ENCODE data around the gene PHACTR2. TPM values are rescaled to one million over a fixed set of nuclear protein-coding genes. Genes with fewer than 3 reads are reported as not detected.

The PHACTR2 gene
- total and polyA plus RNA-seq, 2 of the 13 experiments (the other 11 are each of a cell fraction or from before 2014, with no cell fraction given) = 11.3 to 28.2 TPM

- intact Hi-C loops (cut with micrococcal nuclease; ENCODE audit: unreplicated experiment) (loop anchor here (5.0 kb wide), 1 partner anchor 35 kb away; no protein-coding TSS in a partner anchor), in situ Hi-C loops (cut with HindIII; ENCODE audit: extremely low pct_ligation_motif_present, low pct_unique_long_range_greater_than_20kb) (no loop called here)
- no peak for ATAC-seq
- Histone ChIP-seq H2AFZ (ENCODE audit: low read length) (no peak overlapping the region), H3K79me2 (ENCODE audit: insufficient read depth, low read length) (no peaks in the 10 kb centered on the region), H4K20me1 (ENCODE audit: insufficient read depth, low read length) (no peaks in the 10 kb centered on the region), H3K36me3 (replicated peaks in 1 of 2; ENCODE audit: control insufficient read depth in 1 of 2, insufficient read depth in 2 of 2, low read length in 2 of 2) (peaks cover 0 to 2% of the 10 kb centered on the region in 2 experiments; a peak in 2 of 5 replicates), H3K27ac (ENCODE audit: extremely low read length, insufficient read depth, low read length) (no peak overlapping the region), H3K4me2 (ENCODE audit: low read depth, low read length) (no peak overlapping the region), H3K9ac (ENCODE audit: insufficient read depth, low read depth, low read length) (no peak overlapping the region), H3K27me3 (ENCODE audit: control insufficient read depth in 1 of 2, insufficient read depth in 2 of 2, low read length in 2 of 2) (no peaks in the 10 kb centered on the region), H3K9me3 (ENCODE audit: low read length) (no peaks in the 10 kb centered on the region), H3K4me1 (ENCODE audit: insufficient read depth, low read length) (no peaks in the 10 kb centered on the region), H3K4me3 (replicated peaks in 1 of 3; ENCODE audit: insufficient read depth in 1 of 3, low read depth in 2 of 3, low read length in 3 of 3) (no peak overlapping the region)
- ChIA-PET CTCF (ENCODE audit: low intra/inter-chr PET ratio, low total read pairs) (no interaction called here), POLR2A (no interaction called here)
- BruUV-seq (replicated peaks) = no TSS peak
- TF ChIP-seq HNF1A (IDR thresholded peaks at IDR 0.05; ENCODE audit: low read depth) = no peak
- no peak for TF ChIP-seq HNF1A (CRISPR knock-in tag; IDR thresholded peaks at IDR 0.05; ENCODE audit: borderline replicate concordance)
- no peak for TF ChIP-seq FIP1L1 (IDR thresholded peaks at IDR 0.05; ENCODE audit: borderline replicate concordance, insufficient read depth, low read depth, low read length)
- no peak for TF ChIP-seq GPN1 (CRISPR knock-in tag; IDR thresholded peaks at IDR 0.05; ENCODE audit: borderline replicate concordance)
- no peak for TF ChIP-seq HNRNPL (IDR thresholded peaks at IDR 0.05; ENCODE audit: low read depth, low read length)
- no peak for TF ChIP-seq SALL2 (CRISPR knock-in tag; IDR thresholded peaks at IDR 0.05)
- no peak for TF ChIP-seq SALL1 (CRISPR knock-in tag; IDR thresholded peaks at IDR 0.05)
- no peak for TF ChIP-seq AGO1 (IDR thresholded peaks at IDR 0.05; ENCODE audit: low read depth, low read length, poor library complexity, severe bottlenecking)
- no peak for TF ChIP-seq ZNF451 (CRISPR knock-in tag; IDR thresholded peaks at IDR 0.05)
- no peak for TF ChIP-seq DMAP1 (CRISPR knock-in tag; IDR thresholded peaks at IDR 0.05)
- TF ChIP-seq ZNF44 (CRISPR knock-in tag; IDR thresholded peaks at IDR 0.05) = no peak
- TF ChIP-seq ZNF770 (CRISPR knock-in tag; IDR thresholded peaks at IDR 0.05) = no peak
- TF ChIP-seq ZNF10 (CRISPR knock-in tag; IDR thresholded peaks at IDR 0.05; ENCODE audit: borderline replicate concordance, low read depth) = no peak
- no peak for TF ChIP-seq ESRRA (CRISPR knock-in tag; IDR thresholded peaks at IDR 0.05; ENCODE audit: low read depth)
- no peak for TF ChIP-seq SATB2 (CRISPR knock-in tag; IDR thresholded peaks at IDR 0.05)
- no peak for FAIRE-seq
- DNase-seq (ENCODE audit: low spot score) = no peak
- 96% methylated on average over 1 of the region's 1 CpG for WGBS (ENCODE audit: low lambda C conversion rate)
These were observed 49.3 kb downstream of the PHACTR2 start for GRCh38 chr6:143727035-143727434.

All from HepG2 (cell line).